Panc1 (cell line): ENCODE data around the gene NRP1. TPM values are rescaled to one million over a fixed set of nuclear protein-coding genes. Genes with fewer than 3 reads are reported as not detected.

Experiments
- ATAC-seq: fragments of 200-7000 bp; cut with Tn5 transposase; 2 replicates; pipeline ENCODE4 v1.9.1; 2020; ENCODE audit warnings: mild to moderate bottlenecking, moderate library complexity
- BruUV-seq: library from RNA; stranded (reverse); fragments of 400-500 nt; replicated peaks from 2 replicates; lab custom pipeline; 2021; lab: Mats Ljungman, UMichigan
- CTCF ChIA-PET: fragments of 300-600 bp; sonication (Branson Sonifier 250); formaldehyde crosslinking; loops from one replicate; lab custom pipeline; 2022; ENCODE audit warnings: antibody characterized with exemption; lab: Charles Lee
- POLR2A ChIA-PET: fragments of 300-600 bp; sonication (Branson Sonifier 250); formaldehyde crosslinking; loops from one replicate; lab custom pipeline; 2022; ENCODE audit warnings: antibody characterized with exemption; lab: Charles Lee
- DNase-seq: peaks from one replicate; pipeline ENCODE4 v3.0.0-alpha.2; 2010; ENCODE audit warnings: low read depth, low spot score
- H3K27ac ChIP-seq: 2 replicates; pipeline ENCODE4 v1.5.1; 2011; ENCODE audit warnings: mild to moderate bottlenecking, low read length, inconsistent platforms
- H3K27me3 ChIP-seq: fragments of 200-500 bp; sonication (Bioruptor generic); 2 replicates; pipeline ENCODE4 v1.6.0; 2014; ENCODE audit warnings: low read length, inconsistent platforms; ENCODE audit not compliant: control insufficient read depth, insufficient read depth
- H3K36me3 ChIP-seq: fragments of 200-500 bp; sonication (Bioruptor generic); 2 replicates; pipeline ENCODE4 v1.5.1; 2014; ENCODE audit warnings: inconsistent platforms, mild to moderate bottlenecking, low read length, moderate library complexity; ENCODE audit not compliant: control insufficient read depth, insufficient read depth
- H3K4me1 ChIP-seq: 2 replicates; pipeline ENCODE4 v1.5.1; 2011; ENCODE audit warnings: inconsistent platforms, mild to moderate bottlenecking, low read length, moderate library complexity; ENCODE audit not compliant: control insufficient read depth, insufficient read depth
- H3K4me3 ChIP-seq, 2 experiments: 2 replicates each; pipeline ENCODE4 v1.5.1; 2011 to 2012; ENCODE audit warnings: low read depth in 2 of 2, low read length in 2 of 2, mild to moderate bottlenecking in 2 of 2, inconsistent platforms in 1 of 2, moderate library complexity in 1 of 2
- H3K9me3 ChIP-seq: fragments of 200-500 bp; sonication (Bioruptor generic); 2 replicates; pipeline ENCODE4 v1.5.1; 2014; ENCODE audit warnings: low read depth, mild to moderate bottlenecking, inconsistent platforms, low read length, moderate library complexity; ENCODE audit not compliant: control insufficient read depth, insufficient read depth
- POLR2AphosphoS5 ChIP-seq: IDR thresholded peaks from 2 replicates; pipeline ENCODE4 v1.6.1; 2012; ENCODE audit warnings: mild to moderate bottlenecking, low read depth, low read length, moderate library complexity
- SIN3A ChIP-seq: IDR thresholded peaks from 2 replicates; pipeline ENCODE4 v1.6.1; 2012; ENCODE audit warnings: low read depth, mild to moderate bottlenecking, low read length, moderate library complexity, borderline replicate concordance; ENCODE audit not compliant: insufficient read depth
- TCF7L2 ChIP-seq: IDR thresholded peaks from 2 replicates; pipeline ENCODE4 v1.6.1; 2011; ENCODE audit warnings: mild to moderate bottlenecking, low read depth, low read length, inconsistent platforms
- in situ Hi-C: cut with HindIII; loops from 2 replicates; pipeline ENCODE4 v1.10.0; 2016; ENCODE audit warnings: low sequenced_read_pairs, low pct_unique_long_range_greater_than_20kb
- intact Hi-C: fragments of 100-400 bp; cut with micrococcal nuclease; formaldehyde crosslinking; loops from one replicate; pipeline ENCODE4 v1.10.0; 2022; ENCODE audit not compliant: unreplicated experiment
- total RNA-seq: library from RNA; stranded (reverse); gene quantifications from one replicate; pipeline ENCODE4 v1.2.1, GENCODE V29; 2021; ENCODE audit not compliant: unreplicated experiment
- TF ChIP-seq, protein P1 (sequence below), 2 experiments: IDR thresholded peaks; 2 replicates each; pipeline ENCODE4 v1.6.1; 2011 to 2012; ENCODE audit warnings: low read depth in 2 of 2, control low read depth in 1 of 2, low read length in 1 of 2, mild to moderate bottlenecking in 1 of 2, moderate library complexity in 1 of 2; ENCODE audit not compliant: insufficient read depth in 1 of 2
- TF ChIP-seq, protein P2 (sequence below): fragments of 450-650 bp; IDR thresholded peaks from 2 replicates; pipeline ENCODE4 v1.5.1; 2017; ENCODE audit warnings: mild to moderate bottlenecking

Gene NRP1
- total RNA-seq, 1 experiment from 2014 or later: 93.4 TPM

DNA sequence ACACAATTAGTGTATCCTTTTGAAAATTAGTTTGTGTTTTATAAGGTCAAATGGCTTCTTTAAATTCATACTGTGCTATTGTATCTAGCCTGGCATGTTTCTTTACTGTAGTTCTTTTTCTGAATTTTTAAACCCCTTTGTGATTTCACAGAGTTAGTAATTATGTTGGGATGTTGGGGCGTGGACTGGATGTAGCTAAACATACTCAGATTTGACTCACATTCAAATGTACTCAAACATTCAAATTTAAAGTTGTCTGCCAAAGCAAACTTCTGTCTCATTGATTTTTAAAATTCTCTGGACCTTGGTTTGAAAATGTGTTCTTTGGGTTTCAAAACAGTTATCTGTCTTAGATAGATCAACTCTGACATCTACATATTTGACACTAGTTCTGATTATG is 7.2 kb upstream of the NRP1 start:
- BruUV-seq: no TSS peak
- Histone ChIP-seq H3K9me3 (no peaks in the 10 kb centered on the region), H3K27me3 (no peaks in the 10 kb centered on the region), H3K36me3 (no peaks in the 10 kb centered on the region), H3K4me1 (peaks cover 13% of the 10 kb centered on the region), H3K27ac (no peak overlapping the region), H3K4me3 (no peak overlapping the region)
- ChIA-PET POLR2A (no interaction called here), CTCF (no interaction called here)
- DNase-seq (no peak), ATAC-seq (no peak)
- in situ Hi-C loops (no loop called here), intact Hi-C loops (no loop called here)
- no peak for TF ChIP-seq TCF7L2
- TF ChIP-seq, protein P1, sequence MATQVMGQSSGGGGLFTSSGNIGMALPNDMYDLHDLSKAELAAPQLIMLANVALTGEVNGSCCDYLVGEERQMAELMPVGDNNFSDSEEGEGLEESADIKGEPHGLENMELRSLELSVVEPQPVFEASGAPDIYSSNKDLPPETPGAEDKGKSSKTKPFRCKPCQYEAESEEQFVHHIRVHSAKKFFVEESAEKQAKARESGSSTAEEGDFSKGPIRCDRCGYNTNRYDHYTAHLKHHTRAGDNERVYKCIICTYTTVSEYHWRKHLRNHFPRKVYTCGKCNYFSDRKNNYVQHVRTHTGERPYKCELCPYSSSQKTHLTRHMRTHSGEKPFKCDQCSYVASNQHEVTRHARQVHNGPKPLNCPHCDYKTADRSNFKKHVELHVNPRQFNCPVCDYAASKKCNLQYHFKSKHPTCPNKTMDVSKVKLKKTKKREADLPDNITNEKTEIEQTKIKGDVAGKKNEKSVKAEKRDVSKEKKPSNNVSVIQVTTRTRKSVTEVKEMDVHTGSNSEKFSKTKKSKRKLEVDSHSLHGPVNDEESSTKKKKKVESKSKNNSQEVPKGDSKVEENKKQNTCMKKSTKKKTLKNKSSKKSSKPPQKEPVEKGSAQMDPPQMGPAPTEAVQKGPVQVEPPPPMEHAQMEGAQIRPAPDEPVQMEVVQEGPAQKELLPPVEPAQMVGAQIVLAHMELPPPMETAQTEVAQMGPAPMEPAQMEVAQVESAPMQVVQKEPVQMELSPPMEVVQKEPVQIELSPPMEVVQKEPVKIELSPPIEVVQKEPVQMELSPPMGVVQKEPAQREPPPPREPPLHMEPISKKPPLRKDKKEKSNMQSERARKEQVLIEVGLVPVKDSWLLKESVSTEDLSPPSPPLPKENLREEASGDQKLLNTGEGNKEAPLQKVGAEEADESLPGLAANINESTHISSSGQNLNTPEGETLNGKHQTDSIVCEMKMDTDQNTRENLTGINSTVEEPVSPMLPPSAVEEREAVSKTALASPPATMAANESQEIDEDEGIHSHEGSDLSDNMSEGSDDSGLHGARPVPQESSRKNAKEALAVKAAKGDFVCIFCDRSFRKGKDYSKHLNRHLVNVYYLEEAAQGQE (IDR thresholded peaks at IDR 0.05; ENCODE audit: insufficient read depth in 1 of 2, low read depth in 2 of 2, low read length in 1 of 2): no peak
- no peak for TF ChIP-seq SIN3A

DNA sequence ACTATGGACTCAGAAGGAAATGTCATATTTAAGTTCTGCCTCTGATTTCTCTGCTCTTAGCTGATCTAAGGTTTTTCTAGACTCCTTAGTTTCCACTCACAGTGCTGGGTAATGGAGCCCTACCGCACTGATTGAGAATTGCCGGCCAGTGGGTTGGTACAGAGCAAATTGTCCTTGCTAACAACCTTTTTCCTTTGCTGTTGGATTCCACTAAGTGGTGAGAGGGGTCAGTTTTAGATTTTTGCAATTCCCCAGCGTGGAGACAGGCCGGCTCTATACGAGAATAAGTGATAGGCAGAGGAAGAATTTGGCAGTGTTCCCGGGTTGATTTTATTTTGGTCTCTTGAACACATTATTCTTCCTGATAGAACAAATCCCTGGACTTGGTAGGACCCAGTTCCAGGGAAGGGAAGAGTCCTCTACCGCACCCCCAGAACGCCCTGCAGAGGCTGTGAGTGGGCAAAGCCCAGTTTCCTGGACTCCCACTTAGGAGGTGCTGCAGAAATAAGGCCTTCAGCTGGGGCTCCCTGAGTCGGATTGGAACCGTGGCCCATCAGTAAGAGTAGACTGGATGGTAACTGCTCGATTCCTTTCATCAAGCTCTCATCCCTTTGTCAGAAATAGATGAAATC is 3.0 kb upstream of the NRP1 start:
- Histone ChIP-seq H3K4me1 (peaks cover 13% of the 10 kb centered on the region), H3K36me3 (no peaks in the 10 kb centered on the region), H3K27me3 (no peaks in the 10 kb centered on the region), H3K4me3 (peak overlapping the region; percentile 61 to 95), H3K27ac (peak overlapping the region; percentile 72), H3K9me3 (no peaks in the 10 kb centered on the region)
- ATAC-seq (no peak), DNase-seq (no peak)
- TF ChIP-seq, protein P1 (IDR thresholded peaks at IDR 0.05; ENCODE audit: insufficient read depth in 1 of 2, low read depth in 2 of 2, low read length in 1 of 2): no peak
- TF ChIP-seq, protein P2, sequence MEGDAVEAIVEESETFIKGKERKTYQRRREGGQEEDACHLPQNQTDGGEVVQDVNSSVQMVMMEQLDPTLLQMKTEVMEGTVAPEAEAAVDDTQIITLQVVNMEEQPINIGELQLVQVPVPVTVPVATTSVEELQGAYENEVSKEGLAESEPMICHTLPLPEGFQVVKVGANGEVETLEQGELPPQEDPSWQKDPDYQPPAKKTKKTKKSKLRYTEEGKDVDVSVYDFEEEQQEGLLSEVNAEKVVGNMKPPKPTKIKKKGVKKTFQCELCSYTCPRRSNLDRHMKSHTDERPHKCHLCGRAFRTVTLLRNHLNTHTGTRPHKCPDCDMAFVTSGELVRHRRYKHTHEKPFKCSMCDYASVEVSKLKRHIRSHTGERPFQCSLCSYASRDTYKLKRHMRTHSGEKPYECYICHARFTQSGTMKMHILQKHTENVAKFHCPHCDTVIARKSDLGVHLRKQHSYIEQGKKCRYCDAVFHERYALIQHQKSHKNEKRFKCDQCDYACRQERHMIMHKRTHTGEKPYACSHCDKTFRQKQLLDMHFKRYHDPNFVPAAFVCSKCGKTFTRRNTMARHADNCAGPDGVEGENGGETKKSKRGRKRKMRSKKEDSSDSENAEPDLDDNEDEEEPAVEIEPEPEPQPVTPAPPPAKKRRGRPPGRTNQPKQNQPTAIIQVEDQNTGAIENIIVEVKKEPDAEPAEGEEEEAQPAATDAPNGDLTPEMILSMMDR: no peak
- TF ChIP-seq TCF7L2 (no peak), POLR2AphosphoS5 (no peak), SIN3A (no peak)
- POLR2A ChIA-PET: no interaction called here
- intact Hi-C loops (loop anchor here (10.0 kb wide), 1 partner anchor 1187 kb away; no protein-coding TSS in a partner anchor), in situ Hi-C loops (no loop called here)
- CTCF ChIA-PET: no interaction called here
- BruUV-seq: no TSS peak
